Measurements from ENCODE around the gene LPO.

LPO gene

DNA sequence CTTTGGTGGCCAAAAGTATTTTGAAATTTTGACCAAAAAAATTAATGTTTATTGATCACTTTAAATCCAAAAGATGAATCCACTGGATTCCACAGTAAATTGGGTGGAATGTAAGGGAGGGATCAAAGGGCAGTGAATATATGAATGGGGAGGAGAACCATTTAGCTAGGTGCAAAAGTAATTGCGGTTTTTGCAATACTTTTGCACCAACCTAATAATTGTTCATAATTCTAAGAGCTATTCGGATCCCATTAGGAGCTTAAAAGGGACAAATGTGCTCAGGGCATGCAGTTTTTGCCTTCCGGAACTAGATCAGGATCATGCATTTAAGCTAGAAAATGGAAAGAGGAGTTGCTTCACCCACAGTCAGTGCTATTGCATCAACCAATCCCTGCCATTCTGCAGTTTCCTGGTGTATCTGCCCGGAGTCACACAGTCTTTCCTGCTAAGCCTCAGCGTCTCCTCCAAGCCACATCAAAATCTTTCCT, at the start of gene LPO:
LPO (plus strand) TSS at position 438 of the 488 bp plus-strand sequence. CDS start 4,396 bp downstream, outside the sequence.
- no peak for DNase-seq

DNA sequence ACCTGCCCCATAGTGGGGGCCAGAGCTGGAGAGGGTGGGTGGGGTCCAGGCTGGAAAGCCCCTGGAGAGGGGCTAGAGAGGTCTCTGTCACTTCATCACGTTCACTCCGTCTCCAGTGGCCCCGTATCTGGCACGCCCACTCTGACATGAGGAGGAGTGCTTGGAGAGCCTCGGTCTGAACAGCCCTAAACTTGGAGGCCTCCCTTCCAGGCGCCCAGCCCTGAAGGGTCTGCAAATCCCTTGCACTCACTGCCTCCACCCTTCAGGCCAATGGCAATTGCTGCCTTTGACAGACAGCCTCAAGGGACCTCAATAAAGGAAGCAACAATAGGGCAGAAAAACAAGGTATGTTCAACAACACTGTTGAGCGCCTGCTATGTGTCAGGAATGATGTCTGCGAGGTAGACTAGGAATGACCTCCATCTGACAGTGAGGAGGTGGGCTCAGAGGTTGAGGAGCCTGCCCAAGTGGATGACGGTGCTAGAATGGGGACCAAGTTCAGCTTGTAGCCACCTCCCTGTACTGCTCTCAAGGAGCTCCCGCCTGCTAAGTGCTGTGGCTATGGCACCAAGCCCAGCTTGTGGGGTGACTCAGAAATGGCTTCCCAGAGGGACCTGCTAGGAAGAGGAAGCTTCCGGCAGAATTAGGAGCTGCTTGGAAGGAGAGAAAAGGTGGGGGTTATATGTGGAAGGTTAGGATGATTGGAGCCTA, 48.8 kb upstream of the LPO start:
- no peak for DNase-seq

DNA sequence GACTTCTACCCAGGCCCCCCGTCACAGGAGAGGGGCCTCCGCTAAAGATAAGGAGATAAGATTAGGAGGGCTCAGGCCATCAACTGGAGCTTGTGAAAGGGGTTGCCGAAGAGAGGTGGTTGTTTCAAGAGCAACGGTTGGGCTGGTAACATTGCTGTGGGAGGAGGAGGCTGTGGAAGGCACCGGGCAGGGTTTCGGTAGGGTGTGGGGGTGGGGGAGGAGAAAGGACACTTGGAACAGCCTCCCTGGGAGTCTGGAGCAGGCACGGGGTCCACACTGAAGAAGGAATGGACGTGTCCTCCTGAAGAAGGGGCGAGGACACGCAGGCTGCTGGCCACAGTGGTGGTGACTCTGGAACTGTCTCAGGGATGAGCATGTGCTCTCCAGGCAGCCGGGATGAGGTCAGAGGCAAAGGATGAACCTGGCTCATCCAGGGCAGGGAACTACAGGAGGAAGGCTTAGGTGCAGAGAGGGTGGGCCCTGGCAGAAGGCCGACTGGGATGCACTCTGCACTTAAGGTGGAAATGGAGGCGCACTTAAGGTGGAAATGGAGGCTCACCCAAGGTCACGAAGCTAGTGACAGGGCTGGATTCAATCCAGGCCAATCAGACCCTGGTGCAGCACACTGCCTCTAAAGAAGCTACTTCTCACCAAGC, 47.0 kb upstream of the LPO start:
- no peak for DNase-seq

DNA sequence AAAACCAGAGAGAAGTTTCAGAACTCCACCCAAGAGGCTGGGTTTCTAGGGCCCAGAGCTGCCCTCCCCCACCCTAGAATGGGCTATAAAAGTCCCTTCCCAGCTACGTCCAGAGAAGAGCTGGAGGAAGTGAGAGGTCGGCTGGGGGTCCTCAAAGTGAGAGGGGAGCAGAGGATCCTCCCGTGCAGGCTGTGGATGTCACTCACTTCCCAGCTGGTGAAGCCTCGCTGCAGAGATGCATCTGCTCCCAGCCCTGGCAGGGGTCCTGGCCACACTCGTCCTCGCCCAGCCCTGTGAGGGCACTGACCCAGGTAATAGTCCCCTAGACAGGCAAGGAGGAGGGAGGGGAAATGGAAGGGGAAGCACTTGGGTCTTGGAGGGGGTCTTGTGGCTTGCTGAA, 45.8 kb upstream of the LPO start, which contains the start of gene EPX:
EPX (plus strand) TSS at position 115 of the 400 bp plus-strand sequence; CDS start at position 236, 121 bp downstream.
- no peak for DNase-seq

DNA sequence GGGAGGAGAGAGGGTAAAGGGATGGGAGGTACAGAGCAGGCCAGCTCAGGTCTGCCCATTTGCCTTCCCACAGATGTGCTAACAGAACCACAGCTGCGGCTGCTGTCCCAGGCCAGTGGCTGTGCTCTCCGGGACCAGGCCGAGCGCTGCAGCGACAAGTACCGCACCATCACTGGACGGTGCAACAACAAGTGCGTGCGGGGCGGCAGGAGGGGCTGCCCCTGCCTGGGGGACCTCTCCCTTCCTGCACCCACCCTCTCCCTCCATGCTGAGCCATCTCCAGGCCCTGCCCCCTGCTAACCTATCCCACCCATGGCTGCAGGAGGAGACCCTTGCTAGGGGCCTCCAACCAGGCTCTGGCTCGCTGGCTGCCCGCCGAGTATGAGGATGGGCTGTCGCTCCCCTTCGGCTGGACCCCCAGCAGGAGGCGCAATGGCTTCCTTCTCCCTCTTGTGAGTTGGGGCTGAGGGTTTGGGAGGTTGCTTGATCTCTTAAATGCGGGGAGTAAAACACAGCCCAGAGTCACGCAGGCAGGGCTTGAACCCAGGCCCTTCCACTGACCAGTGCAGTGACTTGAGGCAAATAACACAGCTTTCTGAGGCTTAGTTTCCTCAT, 44.6 kb upstream of the LPO start:
- DNase-seq = no peak

DNA sequence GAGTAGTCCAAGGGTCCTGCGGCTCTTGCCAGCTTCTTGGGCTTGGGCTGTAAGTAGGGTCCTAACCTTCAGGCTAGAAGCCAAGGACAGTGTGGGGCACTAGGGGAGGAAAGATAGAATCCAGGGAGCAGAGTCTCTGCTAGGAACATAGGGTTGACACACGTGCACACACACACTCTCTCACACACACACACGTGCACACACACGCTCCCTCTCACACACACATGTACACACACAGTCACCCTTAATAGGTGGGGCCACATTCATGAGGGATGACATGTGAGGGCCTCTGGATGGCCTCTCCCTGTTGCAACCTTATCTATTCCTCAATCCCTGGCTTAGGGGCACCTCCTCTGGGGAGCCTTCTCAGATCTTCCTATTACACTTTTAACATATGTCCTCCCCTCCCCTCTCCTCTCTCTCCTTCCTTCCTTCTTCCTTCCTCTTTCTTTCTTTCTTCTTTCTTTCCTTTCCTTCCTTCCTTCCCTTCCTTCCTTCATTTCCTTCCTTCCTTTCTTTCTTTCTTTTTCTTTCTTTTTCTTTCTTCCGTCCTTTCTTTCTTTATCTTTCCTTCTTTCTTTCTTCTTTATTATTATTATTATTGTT, 42.8 kb upstream of the LPO start:
- no peak for DNase-seq

DNA sequence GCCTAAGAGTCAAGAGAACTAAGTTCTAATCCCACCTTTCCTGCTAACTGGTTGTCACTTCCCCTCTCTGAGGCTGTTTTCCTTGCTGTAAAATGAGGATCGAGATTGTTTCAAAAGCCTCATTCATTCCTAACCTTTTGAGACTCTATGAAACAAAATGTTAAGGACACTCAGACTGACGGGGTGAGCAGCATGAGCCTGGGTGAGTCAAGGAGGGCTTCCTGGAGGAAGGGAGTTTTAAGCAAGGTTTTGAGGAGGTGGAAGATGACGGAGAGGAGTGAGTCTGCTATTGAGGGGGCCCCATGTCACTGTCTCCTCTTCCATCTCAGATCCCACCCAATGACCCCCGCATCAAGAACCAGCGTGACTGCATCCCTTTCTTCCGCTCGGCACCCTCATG, 41.8 kb upstream of the LPO start:
- no peak for DNase-seq

DNA sequence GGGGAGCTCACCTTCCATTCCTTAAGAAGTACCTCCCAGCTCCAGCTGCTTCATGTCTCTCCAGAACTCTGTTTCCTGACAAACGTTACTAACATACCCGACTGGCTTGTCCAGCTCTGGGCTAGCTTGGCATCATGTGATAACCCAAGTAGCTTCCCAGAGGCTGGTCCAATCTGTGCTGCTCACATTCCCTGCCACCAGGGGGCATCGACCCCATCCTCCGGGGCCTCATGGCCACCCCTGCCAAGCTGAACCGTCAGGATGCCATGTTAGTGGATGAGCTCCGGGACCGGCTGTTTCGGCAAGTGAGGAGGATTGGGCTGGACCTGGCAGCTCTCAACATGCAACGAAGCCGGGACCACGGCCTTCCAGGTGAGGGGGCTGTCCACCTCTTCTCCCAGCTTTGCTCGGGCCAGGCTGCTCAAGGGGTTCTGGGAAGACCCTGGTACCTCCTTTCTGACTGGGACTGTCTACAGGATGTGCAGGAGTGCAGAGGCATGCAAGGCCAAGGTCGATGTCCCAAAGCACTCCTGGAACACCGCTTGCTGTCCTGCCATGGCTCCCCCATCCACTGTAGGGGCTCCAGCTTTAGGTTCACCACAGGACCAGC, 38.3 kb upstream of the LPO start:
- peak; percentile 69 for DNase-seq

DNA sequence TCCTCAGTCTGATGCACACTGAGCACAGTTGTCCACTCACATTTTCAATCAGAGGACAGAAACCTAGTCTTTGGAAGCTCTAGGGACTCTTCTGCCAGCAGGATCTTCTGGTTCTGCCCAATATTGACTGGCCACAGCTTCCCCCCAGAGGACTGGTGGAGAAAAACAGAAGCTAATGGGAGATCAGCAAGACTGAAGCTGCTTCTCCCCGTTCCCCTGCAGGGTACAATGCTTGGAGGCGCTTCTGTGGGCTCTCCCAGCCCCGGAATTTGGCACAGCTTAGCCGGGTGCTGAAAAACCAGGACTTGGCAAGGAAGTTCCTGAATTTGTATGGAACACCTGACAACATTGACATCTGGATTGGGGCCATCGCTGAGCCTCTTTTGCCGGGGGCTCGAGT, 35.5 kb upstream of the LPO start:
- DNase-seq = no peak

DNA sequence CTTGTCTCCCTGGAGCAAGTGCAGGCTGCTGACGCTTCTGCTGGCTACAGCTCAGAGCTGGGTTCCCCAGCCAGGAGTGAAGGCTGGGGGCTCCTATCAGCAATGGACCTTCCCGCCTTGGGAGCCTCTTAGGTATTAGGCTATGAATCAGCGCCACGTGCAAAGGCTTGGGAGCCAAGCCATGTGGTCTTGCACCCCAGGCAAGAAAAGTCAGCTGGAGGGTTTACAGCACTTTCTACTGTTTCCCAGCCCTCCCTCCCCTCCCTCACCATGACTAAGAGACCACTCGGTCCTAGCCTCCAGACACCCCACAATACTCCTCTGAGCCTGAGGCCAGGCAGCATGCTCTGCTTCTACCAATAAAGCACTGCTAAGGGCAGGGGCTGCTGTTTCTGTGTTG, 33.6 kb upstream of the LPO start:
- DNase-seq = no peak

DNA sequence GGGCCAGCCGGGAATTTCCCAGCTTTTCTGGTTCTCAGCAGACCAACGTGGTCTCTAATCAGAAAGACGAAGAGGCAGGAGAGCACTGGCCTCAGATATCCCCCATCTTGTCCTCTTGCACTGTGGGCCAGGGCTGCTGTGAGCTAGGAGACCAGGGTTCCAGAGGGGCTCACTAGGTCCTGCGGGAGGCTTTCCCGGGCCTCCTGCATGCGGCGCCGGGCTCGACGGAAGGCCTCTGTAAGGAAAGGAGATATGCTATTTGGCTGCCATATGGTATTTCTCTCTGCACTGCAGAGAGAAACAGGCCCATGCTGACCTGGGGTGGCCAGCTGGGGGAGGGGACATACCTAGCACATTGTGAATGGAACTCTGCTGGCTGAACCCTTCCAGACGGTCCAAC, 32.4 kb upstream of the LPO start:
- no peak for DNase-seq

DNA sequence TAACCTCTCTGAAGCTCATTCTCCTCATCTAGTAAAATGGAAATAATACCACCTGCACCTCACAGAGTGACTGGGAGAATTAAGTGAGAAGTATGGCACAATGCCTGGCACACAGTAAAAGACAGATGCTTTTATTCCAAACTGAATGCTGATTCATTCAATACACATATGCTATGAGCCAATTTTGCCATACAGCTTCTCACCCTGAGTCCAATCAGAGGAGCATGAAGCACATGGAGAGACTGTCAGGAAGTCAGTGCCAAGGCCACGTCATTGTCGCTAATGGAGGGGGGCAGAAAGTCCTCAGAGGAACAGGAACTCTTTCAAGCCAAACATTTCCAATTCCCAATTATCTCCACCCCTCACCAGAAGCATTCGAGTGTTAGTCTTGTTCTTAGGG, 30.9 kb upstream of the LPO start:
- DNase-seq = no peak

DNA sequence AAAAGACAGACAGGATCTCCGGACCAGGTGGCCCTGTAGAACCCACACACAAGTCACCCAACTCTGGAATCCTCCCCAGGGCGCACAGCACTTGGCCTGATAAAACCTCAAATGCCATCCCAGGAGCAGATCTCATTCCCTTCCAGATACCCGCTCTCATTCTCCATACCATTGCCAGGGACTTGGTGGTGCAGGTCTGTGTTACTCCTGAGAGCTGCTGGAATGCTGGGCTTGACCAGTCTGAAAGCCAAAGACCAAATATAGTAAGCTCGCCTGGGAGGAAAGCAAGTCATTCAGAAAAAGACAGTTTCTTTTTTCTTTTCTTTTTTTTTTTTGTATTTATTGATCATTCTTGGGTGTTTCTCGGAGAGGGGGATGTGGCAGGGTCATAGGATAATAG, 30.0 kb upstream of the LPO start:
- DNase-seq = no peak

DNA sequence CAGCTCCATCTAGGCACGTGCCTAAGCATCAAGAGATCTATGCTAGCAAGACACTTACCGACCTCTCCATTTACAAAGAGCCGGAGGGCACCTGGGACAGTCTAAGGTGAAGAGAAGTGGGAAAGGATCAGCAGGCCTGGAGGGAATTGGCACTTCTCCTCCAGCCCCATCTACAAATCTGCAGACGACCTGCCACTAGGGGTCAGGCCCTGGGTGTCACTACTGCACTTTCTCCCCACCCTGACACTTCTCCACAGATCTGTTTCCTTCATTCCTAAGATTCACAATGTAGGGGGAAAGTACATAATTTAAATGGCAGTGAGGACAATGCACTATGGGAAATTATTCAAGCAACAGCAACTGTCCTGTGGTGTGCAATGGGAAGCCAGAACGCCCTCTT, 27.5 kb upstream of the LPO start:
- no peak for DNase-seq

DNA sequence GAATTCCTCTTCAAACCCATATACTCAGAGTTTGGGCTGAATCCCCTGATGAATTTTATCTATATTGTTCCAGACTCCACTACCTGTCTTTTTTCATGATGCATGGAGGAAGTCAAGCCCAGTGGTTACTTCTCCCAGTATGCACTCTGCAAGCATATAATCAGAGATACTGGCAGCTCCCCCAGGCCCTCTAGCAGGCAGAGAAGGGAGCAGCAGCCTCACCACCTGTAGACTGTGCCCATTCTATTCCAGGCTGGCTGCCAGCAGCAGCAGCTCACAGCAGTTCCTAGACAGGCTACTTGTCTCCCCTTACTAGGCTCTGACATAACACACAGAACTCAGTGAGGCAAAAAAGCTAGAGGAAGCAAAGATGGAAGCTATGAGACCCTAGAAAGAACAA, 22.7 kb upstream of the LPO start:
- peak; percentile 19 for DNase-seq

DNA sequence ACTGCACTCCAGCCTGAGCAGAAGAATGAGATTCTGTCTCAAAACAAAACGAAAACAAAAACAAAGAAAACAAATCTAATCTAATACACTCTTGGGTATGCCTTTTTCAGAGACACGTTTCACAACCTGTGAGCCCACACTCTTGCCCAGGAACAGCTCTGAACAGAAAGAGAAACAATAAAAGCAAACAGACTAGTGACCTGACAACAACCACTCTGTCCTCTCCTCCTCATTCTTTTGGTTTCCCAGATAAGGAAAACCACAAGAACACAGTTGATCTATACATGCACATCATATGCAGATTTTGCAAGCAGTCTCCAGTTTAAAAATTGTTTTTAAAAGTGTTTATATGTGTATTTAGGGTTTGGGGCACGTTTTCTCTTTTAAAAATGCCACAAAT, 20.6 kb upstream of the LPO start:
- no peak for DNase-seq

DNA sequence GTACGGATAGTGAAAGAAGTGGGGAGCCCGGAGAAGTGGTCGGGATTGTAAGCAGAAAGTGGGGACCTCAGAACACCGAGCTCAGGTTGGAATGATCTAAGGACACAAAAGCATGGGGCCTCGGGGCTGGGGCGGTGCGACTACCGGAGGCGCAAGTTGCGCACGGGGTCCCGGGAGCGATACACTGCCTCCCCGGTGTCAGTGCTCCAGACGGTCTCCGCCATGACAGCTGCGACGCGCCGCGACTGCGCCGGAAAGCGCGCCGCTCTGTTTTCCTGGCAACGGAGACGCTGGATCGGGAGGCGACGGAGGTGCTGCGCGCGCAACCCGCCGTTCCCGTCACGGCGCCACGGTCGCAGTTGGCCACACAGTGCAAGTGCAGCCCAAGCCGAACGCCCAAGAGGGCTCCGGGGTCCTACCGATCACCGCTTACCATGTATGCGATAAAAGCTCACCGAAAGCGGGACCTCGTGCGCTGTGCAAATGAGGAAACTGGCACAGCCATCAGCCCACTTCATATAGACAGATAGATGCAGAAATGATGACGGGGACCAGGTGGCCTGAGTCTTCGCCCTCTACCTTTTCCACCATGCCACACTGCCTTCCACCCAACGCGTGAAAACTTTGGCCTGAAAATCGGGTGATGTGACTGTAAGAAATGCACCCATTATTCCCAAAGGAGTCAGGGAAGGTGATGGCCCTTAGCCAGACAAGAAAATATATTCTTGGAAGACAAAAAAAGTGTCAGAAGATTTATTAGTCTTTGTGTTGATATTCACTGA, 19.2 kb upstream of the LPO start, which contains the start of gene MKS1:
MKS1 (minus strand) TSS at position 249 of the 782 bp plus-strand sequence; CDS start at position 224, 25 bp downstream.
- peak; percentile 97 for DNase-seq

DNA sequence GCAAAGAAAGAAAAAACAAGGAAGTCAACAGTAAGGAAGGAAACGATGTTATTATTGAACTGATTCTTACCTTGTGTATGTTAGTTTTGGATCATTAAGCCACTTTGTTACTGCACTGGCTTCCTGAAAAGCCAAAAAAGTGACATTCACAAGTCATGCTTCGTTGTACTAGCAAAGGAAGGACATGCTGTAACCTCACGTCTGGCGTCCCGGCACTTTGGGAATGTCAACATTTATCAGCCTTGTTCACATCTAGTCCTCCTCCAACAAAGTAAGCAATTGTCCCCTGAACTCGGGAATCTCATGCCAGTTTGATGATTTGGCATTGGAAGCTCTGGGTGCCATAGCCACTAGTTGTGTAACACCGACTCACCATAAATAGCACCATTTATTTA, 18.6 kb upstream of the LPO start:
- DNase-seq = no peak

DNA sequence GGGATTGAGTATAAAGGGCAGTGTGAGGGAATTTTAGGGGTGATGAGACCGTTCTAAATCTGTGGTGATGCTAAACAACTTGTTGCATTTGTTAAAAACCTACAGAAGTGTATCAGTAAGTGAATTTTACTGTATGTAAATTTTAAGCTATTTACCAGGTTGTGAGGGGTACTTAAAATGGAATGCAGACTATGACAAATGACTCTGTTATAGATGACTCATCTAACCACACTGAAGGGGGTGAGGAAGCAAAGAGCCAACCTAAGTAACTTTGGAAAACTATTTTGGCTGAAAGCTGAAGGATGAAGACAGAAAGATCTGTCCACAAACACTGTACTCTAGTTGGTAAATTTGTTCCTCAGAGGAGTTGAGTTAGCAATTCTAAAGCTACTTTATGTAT, 14.1 kb upstream of the LPO start:
- peak; percentile 28 for DNase-seq

DNA sequence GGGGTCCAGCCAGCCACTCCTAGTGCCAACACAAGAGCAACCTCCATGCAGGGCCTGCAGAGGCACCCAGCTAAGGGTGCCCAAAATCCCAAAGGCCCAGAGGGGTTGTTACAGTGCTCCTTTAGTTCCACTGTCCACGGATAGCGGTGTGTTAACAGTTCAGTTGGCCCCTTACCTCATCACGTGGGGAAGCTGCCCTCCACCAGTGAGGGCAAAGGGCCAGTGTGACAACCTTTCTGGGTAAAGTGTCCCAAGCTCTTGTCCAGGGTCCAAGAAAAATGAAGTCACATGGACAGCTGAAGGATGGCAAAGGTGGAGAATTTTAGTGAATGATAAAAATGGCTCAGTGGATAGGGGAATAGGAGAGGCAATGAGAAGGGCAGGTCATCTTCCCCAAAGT, 10.7 kb upstream of the LPO start:
- DNase-seq = no peak

DNA sequence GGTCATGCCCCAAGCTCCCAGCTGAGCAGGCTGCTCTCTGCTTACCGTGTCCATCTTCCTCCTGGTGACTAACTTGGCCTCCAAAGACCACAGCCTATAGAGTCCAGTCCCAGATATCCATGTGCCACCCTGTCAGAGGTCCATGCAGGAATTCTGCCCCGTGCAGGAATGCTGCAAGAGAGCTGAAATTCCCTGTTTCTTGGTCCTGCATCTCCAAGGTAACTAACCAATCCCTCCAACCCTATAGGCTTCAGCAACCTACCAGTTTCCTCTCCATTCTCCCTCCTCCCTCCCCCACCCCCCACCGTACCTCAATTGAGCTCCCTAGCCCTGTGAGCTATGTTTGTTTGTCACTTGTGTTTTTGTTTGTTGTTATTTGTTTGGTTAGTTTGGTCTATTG, 9.7 kb upstream of the LPO start:
- no peak for DNase-seq

DNA sequence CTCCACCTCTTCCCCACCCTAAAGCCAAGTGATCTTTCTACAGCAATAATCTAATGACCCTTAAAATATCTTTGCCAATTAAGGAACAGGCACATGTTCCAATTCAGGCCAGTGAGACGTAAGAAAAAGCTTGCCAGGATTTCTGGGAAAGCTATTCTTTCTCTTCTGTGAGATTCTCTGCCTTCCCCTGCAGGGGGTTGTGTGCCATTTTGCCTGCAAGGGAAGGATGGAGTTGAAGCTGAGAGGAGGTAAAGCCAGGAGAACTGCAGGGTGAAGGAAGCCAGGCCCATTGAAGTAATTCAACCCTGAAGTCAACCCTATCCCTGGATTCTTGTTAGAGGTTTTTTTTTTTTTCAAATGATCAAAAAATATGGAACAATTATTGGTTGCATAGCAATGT, 9.0 kb upstream of the LPO start:
- DNase-seq = no peak
